Heart left ventricle (tissue), 13 donors: ENCODE measurements around the gene PDCD11.

ENCODE experiments used
- CTCF ChIP-seq, 12 donors: fragments of 200-600 bp; sonication (generic) in 4 of 12; IDR thresholded peaks; one replicate each; pipeline versions ENCODE4 v1.5.0 to v1.8.0; 2018 to 2022; ENCODE audit warnings: antibody characterized with exemption in 12 of 12, mild to moderate bottlenecking in 5 of 12
- POLR2A ChIP-seq, 2 donors: fragments of 450-650 bp; IDR thresholded peaks; one replicate each; pipeline ENCODE4 v1.6.1; 2017; ENCODE audit warnings: antibody characterized with exemption in 2 of 2, mild to moderate bottlenecking in 2 of 2, moderate library complexity in 2 of 2
- donor health status: ischemic (EF 13 %, LVEDD 7.1; RV severe dilation, severe dysfunction).
- donor health status: DM: no; HTN: yes; CAD: no.
- donor health status: DM: no; HTN: no; CAD: no.
- donor health status: ischemic (EF 25% LVEDD 6.9; RV normal size, moderate dysfunction).
- donor health status: ischemic (EF 25% LVEDD 5.7; RV mildly dilated, moderate dysfunction).
- donor health status: ischemic (EF 35%, LVEDD 5.7; RV mildly dilated, moderate dysfunction).
- donor health status: nonischemic (EF 11% LVEDD 7.7; RV severe dilation, severe dysfunction).
- donor health status: DM: yes; HTN: yes; CAD: no.
- donor health status: PGD.
- donor health status: ischemic (EF 29% LVEDD 5.4; RV normal size, mild dysfunction).
- donor health status: nonischemic (EF 23%, LVEDD 6.1; RV moderate dilation, normal function).

GRCh38 chr10:103423748-103424147 lies 27.3 kb downstream of the PDCD11 start:
- TF ChIP-seq CTCF (IDR thresholded peaks at IDR 0.05) (no peak), POLR2A (IDR thresholded peaks at IDR 0.05) (no peak)
